Astrocyte (in vitro differentiated cells and primary cell): Measurements from ENCODE around the gene L3MBTL2. TPM values are rescaled to one million over a fixed set of nuclear protein-coding genes. Genes with fewer than 3 reads are reported as not detected.

ENCODE experiments used
- DNase-seq: peaks from one replicate; pipeline ENCODE4 v3.0.0-alpha.2; 2010; ENCODE audit warnings: low read depth
- FAIRE-seq: peaks from 2 replicates; lab custom pipeline; 2011; peaks lifted over from hg19 to GRCh38; lab: Jason Lieb, UNC
- H2AFZ ChIP-seq: 2 replicates; pipeline ENCODE4 v1.6.0; 2012; ENCODE audit warnings: low read depth, low read length, inconsistent platforms
- H3K27ac ChIP-seq: 2 replicates; pipeline ENCODE4 v1.5.1; 2011; ENCODE audit warnings: low read depth, low read length, inconsistent platforms
- H3K27me3 ChIP-seq: 2 replicates; pipeline ENCODE4 v1.6.0; 2011; ENCODE audit warnings: low read length, inconsistent platforms; ENCODE audit not compliant: insufficient read depth
- H3K36me3 ChIP-seq: 2 replicates; pipeline ENCODE4 v1.5.1; 2011; ENCODE audit warnings: low read length, inconsistent platforms; ENCODE audit not compliant: insufficient read depth
- H3K4me1 ChIP-seq: 2 replicates; pipeline ENCODE4 v1.5.1; 2011; ENCODE audit warnings: low read length, inconsistent platforms; ENCODE audit not compliant: insufficient read depth
- H3K4me2 ChIP-seq: 2 replicates; pipeline ENCODE4 v1.6.0; 2012; ENCODE audit warnings: low read length, inconsistent platforms
- H3K4me3 ChIP-seq: 2 replicates; pipeline ENCODE4 v1.5.1; 2011; ENCODE audit warnings: low read depth, mild to moderate bottlenecking, low read length, inconsistent platforms; ENCODE audit not compliant: insufficient read depth
- H3K79me2 ChIP-seq: 2 replicates; pipeline ENCODE4 v1.6.0; 2012; ENCODE audit warnings: mild to moderate bottlenecking, low read length, inconsistent platforms; ENCODE audit not compliant: insufficient read depth
- H3K9ac ChIP-seq: 2 replicates; pipeline ENCODE4 v1.6.0; 2012; ENCODE audit warnings: mild to moderate bottlenecking, low read length, inconsistent platforms
- H3K9me3 ChIP-seq: 2 replicates; pipeline ENCODE4 v1.5.1; 2012; ENCODE audit warnings: low read depth, mild to moderate bottlenecking, low read length, inconsistent platforms; ENCODE audit not compliant: insufficient read depth
- H4K20me1 ChIP-seq: 2 replicates; pipeline ENCODE4 v1.6.0; 2012; ENCODE audit warnings: low read length, inconsistent platforms; ENCODE audit not compliant: insufficient read depth
- H3K27ac Mint-ChIP-seq: one replicate; pipeline ENCODE4 v1.8.0; 2021; ENCODE audit warnings: mild to moderate bottlenecking, mixed read lengths; ENCODE audit not compliant: unreplicated experiment
- H3K27me3 Mint-ChIP-seq: one replicate; pipeline ENCODE4 v1.8.0; 2021; ENCODE audit warnings: low read depth, mixed read lengths; ENCODE audit not compliant: unreplicated experiment
- H3K36me3 Mint-ChIP-seq: one replicate; pipeline ENCODE4 v1.8.0; 2021; ENCODE audit warnings: low read depth, mixed read lengths; ENCODE audit not compliant: unreplicated experiment
- H3K4me1 Mint-ChIP-seq: one replicate; pipeline ENCODE4 v1.8.0; 2021; ENCODE audit warnings: low read depth, mixed read lengths; ENCODE audit not compliant: unreplicated experiment
- H3K4me3 Mint-ChIP-seq: one replicate; pipeline ENCODE4 v1.8.0; 2021; ENCODE audit warnings: mild to moderate bottlenecking, moderate library complexity, mixed read lengths; ENCODE audit not compliant: unreplicated experiment
- H3K9me3 Mint-ChIP-seq: one replicate; pipeline ENCODE4 v1.8.0; 2021; ENCODE audit warnings: mild to moderate bottlenecking, mixed read lengths; ENCODE audit not compliant: unreplicated experiment
- EZH2 ChIP-seq: IDR thresholded peaks from 2 replicates; pipeline ENCODE4 v1.6.1; 2012; ENCODE audit warnings: mild to moderate bottlenecking, low read length, inconsistent platforms; ENCODE audit not compliant: insufficient read depth
- total RNA-seq: library from RNA; stranded (reverse); gene quantifications from 2 replicates; pipeline ENCODE4 v1.2.1, GENCODE V29; 2021
- TF ChIP-seq, protein P1 (sequence below): IDR thresholded peaks from 2 replicates; pipeline ENCODE4 v1.5.1; 2011; ENCODE audit warnings: low read depth, mild to moderate bottlenecking, inconsistent platforms, low read length, moderate library complexity; ENCODE audit not compliant: insufficient read depth

Gene L3MBTL2
- total RNA-seq, 1 donor from 2014 or later: 20.6 TPM

DNA sequence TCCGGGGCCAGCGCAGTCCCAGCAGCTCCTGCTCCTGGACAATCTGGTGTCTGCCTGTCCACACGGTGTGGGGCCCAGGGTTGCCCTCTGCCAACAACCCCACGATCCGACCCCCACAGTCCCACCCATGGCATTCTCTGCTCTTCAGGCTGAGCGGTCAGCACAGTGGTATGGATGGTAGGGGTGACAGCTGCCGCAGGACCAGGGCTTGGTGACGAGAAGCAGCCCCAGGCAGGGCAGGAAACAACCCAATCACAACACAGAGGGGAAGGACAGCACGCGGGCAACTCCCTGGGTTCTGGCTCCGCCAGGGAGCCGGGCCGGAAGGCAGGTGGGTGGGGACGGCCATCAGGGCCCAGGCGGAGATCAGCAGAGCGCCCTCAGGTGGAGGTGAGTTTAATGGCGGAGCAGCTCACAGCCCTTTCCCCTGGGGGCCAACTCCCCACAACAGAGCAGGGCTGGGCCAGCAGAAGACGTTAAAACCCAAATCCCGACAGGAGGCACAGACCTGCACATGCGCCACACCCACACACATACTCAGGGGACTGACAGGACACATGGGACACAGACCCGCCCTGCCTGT lies 40.9 kb downstream of the L3MBTL2 start:
- no peak overlapping the region for H3K27ac ChIP-seq
- TF ChIP-seq, protein P1, sequence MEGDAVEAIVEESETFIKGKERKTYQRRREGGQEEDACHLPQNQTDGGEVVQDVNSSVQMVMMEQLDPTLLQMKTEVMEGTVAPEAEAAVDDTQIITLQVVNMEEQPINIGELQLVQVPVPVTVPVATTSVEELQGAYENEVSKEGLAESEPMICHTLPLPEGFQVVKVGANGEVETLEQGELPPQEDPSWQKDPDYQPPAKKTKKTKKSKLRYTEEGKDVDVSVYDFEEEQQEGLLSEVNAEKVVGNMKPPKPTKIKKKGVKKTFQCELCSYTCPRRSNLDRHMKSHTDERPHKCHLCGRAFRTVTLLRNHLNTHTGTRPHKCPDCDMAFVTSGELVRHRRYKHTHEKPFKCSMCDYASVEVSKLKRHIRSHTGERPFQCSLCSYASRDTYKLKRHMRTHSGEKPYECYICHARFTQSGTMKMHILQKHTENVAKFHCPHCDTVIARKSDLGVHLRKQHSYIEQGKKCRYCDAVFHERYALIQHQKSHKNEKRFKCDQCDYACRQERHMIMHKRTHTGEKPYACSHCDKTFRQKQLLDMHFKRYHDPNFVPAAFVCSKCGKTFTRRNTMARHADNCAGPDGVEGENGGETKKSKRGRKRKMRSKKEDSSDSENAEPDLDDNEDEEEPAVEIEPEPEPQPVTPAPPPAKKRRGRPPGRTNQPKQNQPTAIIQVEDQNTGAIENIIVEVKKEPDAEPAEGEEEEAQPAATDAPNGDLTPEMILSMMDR: no peak
- no peak for TF ChIP-seq EZH2
- no peak overlapping the region for H3K27ac Mint-ChIP-seq
- H3K9me3 Mint-ChIP-seq: no peaks in the 10 kb centered on the region
- H2AFZ ChIP-seq: no peak overlapping the region
- FAIRE-seq: no peak
- no peak overlapping the region for H3K4me3 Mint-ChIP-seq
- no peaks in the 10 kb centered on the region for H3K27me3 Mint-ChIP-seq
- H3K79me2 ChIP-seq: no peaks in the 10 kb centered on the region
- H4K20me1 ChIP-seq: peaks cover 9% of the 10 kb centered on the region
- H3K36me3 ChIP-seq: peaks cover 15% of the 10 kb centered on the region
- no peak overlapping the region for H3K4me2 ChIP-seq
- H3K27me3 ChIP-seq: no peaks in the 10 kb centered on the region
- H3K4me3 ChIP-seq: no peak overlapping the region
- H3K9me3 ChIP-seq: no peaks in the 10 kb centered on the region
- H3K4me1 Mint-ChIP-seq: no peaks in the 10 kb centered on the region
- no peaks in the 10 kb centered on the region for H3K4me1 ChIP-seq
- DNase-seq: no peak
- H3K9ac ChIP-seq: no peak overlapping the region
- H3K36me3 Mint-ChIP-seq: peaks cover 7% of the 10 kb centered on the region

DNA sequence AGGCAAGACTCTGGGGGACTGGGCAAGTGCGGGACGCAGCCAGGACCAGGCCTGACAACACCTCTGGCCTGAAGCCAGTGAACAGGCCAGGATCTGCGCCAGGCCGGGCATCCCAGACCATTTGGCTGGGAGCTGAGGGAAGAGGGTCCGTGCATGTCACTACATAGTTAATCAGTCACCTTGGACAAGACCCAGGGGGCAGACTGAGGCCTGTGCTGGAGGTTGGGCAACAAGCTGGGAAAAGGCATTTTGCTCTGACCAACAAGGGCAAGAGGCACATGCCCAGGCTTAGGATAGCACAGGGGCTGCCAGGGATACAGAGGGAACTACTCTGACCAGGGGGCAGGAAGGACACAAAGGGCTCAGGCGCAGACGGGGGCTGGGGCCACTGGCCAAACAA lies 42.6 kb downstream of the L3MBTL2 start:
- no peak overlapping the region for H3K4me3 Mint-ChIP-seq
- Histone ChIP-seq H3K4me3 (no peak overlapping the region), H3K36me3 (peaks cover 25% of the 10 kb centered on the region), H3K9me3 (no peaks in the 10 kb centered on the region), H3K27me3 (no peaks in the 10 kb centered on the region), H3K4me1 (no peaks in the 10 kb centered on the region), H3K4me2 (no peak overlapping the region), H3K9ac (no peak overlapping the region), H2AFZ (no peak overlapping the region), H3K79me2 (no peaks in the 10 kb centered on the region), H3K27ac (no peak overlapping the region), H4K20me1 (peaks cover 9% of the 10 kb centered on the region)
- no peak overlapping the region for H3K27ac Mint-ChIP-seq
- H3K9me3 Mint-ChIP-seq: no peaks in the 10 kb centered on the region
- FAIRE-seq (no peak), DNase-seq (no peak)
- no peak for TF ChIP-seq EZH2
- TF ChIP-seq, protein P1: no peak
- peaks cover 7% of the 10 kb centered on the region for H3K36me3 Mint-ChIP-seq
- H3K4me1 Mint-ChIP-seq: no peaks in the 10 kb centered on the region
- H3K27me3 Mint-ChIP-seq: no peaks in the 10 kb centered on the region

GRCh38 chr22:41248314-41248713 lies 43.2 kb downstream of the L3MBTL2 start:
- H3K4me3 ChIP-seq: no peak overlapping the region
- Mint-ChIP-seq H3K9me3 (no peaks in the 10 kb centered on the region), H3K36me3 (peaks cover 9% of the 10 kb centered on the region), H3K27ac (no peak overlapping the region), H3K4me1 (no peaks in the 10 kb centered on the region), H3K27me3 (no peaks in the 10 kb centered on the region), H3K4me3 (no peak overlapping the region)
- FAIRE-seq (no peak), DNase-seq (no peak)
- H2AFZ ChIP-seq: no peak overlapping the region
- H3K27ac ChIP-seq: no peak overlapping the region
- H3K4me1 ChIP-seq: no peaks in the 10 kb centered on the region
- peaks cover 12% of the 10 kb centered on the region for H4K20me1 ChIP-seq
- no peaks in the 10 kb centered on the region for H3K79me2 ChIP-seq
- H3K9ac ChIP-seq: no peak overlapping the region
- H3K27me3 ChIP-seq: no peaks in the 10 kb centered on the region
- no peak overlapping the region for H3K4me2 ChIP-seq
- TF ChIP-seq, protein P1: no peak
- no peak for TF ChIP-seq EZH2
- H3K36me3 ChIP-seq: peaks cover 30% of the 10 kb centered on the region
- H3K9me3 ChIP-seq: no peaks in the 10 kb centered on the region
